HG03457 (cell line): ENCODE results near the gene PAXIP1.
A peak's percentile ranks its signal among the peaks of the same experiment; 100 is the strongest.
"Not testable (repeated sequence)": the region's sequence is repeated elsewhere in the genome, so short reads cannot be mapped to it uniquely, and the experiment has no call there.

Experiments used
- ATAC-seq: cut with Tn5 transposase; IDR thresholded peaks from one replicate; pipeline ENCODE4 v1.9.1; 2021; ENCODE audit warnings: moderate number of reproducible peaks; ENCODE audit not compliant: unreplicated experiment

PAXIP1 gene

GRCh38 chr7:154950960-154951359, 52.0 kb downstream of the PAXIP1 start:
- ATAC-seq, result no peak

- no peak for ATAC-seq
Observed at GRCh38 chr7:154947604-154948003, 55.3 kb downstream of the PAXIP1 start.

GRCh38 chr7:154946166-154946565, 56.8 kb downstream of the PAXIP1 start:
- ATAC-seq, result no peak

GRCh38 chr7:154943906-154944305, 59.0 kb downstream of the PAXIP1 start:
- ATAC-seq, result no peak

- no peak for ATAC-seq
Observed at GRCh38 chr7:154942691-154943090, 60.2 kb downstream of the PAXIP1 start.

- no peak for ATAC-seq
Observed at GRCh38 chr7:154937837-154938236, 65.1 kb downstream of the PAXIP1 start.

- not testable (repeated sequence) for ATAC-seq
Observed at GRCh38 chr7:154934353-154934952, 68.5 kb downstream of the PAXIP1 start.

GRCh38 chr7:154931906-154932305, 71.0 kb downstream of the PAXIP1 start:
- no peak for ATAC-seq

GRCh38 chr7:154929006-154929726, 73.8 kb downstream of the PAXIP1 start:
- peak; percentile 18 for ATAC-seq

- ATAC-seq, result peak; percentile 75
Observed at GRCh38 chr7:154928136-154929005, 74.6 kb downstream of the PAXIP1 start.

- peak; percentile 39 for ATAC-seq
Observed at GRCh38 chr7:154927624-154928125, 75.2 kb downstream of the PAXIP1 start.

GRCh38 chr7:154922472-154922871, 80.5 kb downstream of the PAXIP1 start:
- not testable (repeated sequence) for ATAC-seq

- no peak for ATAC-seq
Observed at GRCh38 chr7:154919344-154920225, 83.3 kb downstream of the PAXIP1 start.

GRCh38 chr7:154918741-154919140, 84.2 kb downstream of the PAXIP1 start:
- ATAC-seq, result no peak

GRCh38 chr7:154918266-154918665, 84.7 kb downstream of the PAXIP1 start:
- no peak for ATAC-seq

- no peak for ATAC-seq
Observed at GRCh38 chr7:154917808-154918160, 85.1 kb downstream of the PAXIP1 start.

- no peak for ATAC-seq
Observed at GRCh38 chr7:154916856-154917807, 85.8 kb downstream of the PAXIP1 start.

GRCh38 chr7:154916381-154916780, 86.5 kb downstream of the PAXIP1 start:
- no peak for ATAC-seq

- no peak for ATAC-seq
Observed at GRCh38 chr7:154915600-154915999, 87.3 kb downstream of the PAXIP1 start.
